Measurements from ENCODE around the gene MCRIP2.
"Not testable (repeated sequence)": the region's sequence is repeated elsewhere in the genome, so short reads cannot be mapped to it uniquely, and the experiment has no call there.

MCRIP2 gene

GRCh38 chr16:683396-684070 is 41.9 kb downstream of the MCRIP2 start:
- DNase-seq, result no peak

DNA sequence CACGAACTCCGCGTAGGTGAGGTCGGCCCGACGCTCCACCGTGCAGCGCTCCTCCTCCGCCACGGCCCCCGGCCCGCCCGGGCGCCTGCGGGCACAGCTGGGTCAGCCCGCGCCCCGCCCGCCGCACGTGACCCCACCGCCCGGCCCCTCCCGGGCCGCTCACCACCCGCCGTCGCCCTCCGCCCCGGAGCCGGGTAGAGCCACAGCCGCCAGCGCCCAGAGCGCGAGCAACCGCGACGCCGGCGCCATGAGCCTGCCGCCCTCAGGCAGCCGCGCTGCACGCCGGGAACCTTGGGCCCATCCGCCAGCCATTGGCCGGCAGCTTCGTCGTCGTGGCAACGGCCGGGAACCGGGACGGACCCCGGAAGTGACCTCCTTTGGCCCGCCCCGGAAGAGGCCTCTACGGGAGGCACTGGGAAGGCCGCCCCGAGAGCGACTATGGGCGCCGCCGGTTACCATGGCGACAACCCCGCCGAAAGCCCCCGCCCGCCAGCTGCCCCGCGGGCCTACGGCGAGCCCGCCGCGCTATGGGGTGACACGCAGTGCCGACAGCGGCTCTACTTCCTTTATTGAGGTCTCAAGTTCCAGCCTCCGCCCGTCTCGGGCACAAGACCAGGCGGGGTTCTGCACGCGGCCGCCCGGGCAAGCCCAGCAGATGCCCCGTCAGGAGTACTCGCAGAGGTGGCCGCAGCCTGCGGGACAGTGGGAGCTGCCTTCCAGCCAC is 42.6 kb downstream of the MCRIP2 start, which contains the start of gene JMJD8:
Gene JMJD8 (minus strand): TSS at position 264 of the 724 bp plus-strand sequence. CDS start 15 bp downstream, at position 249.
- peak; percentile 93 for DNase-seq

GRCh38 chr16:684961-685696 is 43.5 kb downstream of the MCRIP2 start:
- DNase-seq, result peak; percentile 87

- no peak for DNase-seq
Observed at GRCh38 chr16:685967-686366, 44.3 kb downstream of the MCRIP2 start.

DNA sequence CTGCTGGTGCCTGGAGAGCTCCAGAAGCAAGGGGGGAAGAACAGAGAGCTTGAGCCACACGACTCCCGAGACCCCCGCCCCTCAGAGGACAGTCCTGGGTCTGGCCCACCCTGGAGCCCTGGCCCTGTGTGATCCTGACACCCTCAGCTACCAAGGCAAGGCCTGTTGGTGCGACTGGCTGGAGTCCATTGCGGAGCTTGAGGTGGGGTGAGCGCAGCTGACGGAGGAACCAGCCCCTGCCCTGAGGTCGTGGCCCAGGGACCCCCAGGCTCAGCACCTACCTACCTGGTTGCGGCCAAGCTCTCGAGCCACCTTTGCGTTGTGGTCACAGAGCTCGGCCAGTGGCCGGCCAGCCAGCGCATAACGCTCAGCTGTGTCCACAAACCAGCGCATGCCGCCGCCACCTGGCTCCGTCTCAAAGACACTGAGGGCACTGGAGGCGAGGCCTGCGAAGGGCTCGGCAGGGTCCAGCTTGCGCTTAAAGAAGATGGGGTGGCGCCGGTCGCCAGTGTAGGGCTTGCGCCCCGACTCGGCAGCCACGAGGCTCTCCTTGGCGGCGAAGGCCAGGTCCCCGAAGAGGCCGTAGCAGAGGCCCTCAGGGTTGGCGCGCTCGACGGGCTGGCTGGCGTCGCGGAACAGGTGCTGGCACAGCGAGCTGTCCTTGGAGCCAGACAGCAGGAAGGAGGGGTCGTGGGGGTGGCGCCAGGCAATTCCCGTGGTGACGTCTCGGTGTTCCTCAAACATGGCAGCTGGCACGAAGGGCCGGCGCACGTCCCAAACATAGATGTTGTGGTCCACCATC is 45.0 kb downstream of the MCRIP2 start:
- DNase-seq, result no peak

DNA sequence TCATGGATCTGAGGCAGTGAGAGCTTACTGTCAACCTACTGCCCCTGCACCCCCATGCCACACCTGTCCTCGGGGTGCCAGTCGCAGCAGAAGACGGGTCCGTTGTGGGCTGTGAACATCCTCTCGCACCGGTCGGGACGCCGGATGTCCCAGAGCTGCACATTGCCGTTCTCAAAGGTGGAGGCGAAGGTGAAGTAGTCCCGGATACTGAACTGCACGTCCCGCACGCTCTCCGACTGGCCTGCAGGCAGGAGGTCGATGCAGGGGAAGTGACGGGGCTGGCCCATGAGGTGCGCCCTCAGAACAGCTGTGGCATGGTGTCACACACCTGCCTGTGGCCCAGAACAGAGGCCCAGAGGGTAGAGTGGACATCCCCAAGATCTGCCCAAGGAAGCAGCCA is 45.9 kb downstream of the MCRIP2 start:
- DNase-seq, result no peak

GRCh38 chr16:689175-689897 is 47.7 kb downstream of the MCRIP2 start:
- DNase-seq, result no peak

- DNase-seq, result not testable (repeated sequence)
Observed at GRCh38 chr16:691242-691641, 49.6 kb downstream of the MCRIP2 start.

DNA sequence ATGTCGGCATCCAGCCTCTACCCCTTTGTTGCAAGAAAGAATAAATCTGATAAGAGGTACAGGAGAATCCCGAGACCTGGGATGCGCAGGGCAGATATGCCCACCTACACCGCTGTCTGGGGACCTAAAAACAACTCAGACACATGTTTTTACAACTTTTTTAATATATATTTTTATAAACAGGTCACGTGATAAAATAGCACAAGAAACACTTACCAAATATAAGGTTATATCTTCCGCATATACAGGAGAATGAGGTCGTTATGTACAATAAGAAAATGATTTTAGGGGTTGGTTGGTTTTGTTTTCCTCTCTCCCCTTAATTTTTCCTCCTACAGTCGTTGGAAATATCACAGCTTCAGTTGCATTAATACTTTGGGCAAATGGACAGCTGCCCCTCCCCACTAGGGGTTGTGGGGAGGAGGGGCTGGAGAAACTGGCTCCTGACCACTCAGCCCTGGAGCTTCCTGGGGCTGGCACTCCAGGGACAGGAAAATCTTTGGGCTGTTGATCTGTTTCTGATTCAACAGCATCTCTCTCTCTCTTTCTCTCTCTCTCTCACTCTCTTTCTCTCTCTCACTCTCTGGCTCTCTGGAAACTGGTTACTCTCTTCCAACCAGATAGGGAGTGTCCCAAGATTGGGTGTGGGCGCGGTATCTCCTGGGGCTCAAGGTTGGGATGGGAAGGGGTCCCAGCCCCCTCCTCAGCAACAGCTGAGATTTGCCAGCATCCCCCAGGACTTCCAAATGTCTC is 50.9 kb downstream of the MCRIP2 start:
- DNase-seq, result no peak

DNA sequence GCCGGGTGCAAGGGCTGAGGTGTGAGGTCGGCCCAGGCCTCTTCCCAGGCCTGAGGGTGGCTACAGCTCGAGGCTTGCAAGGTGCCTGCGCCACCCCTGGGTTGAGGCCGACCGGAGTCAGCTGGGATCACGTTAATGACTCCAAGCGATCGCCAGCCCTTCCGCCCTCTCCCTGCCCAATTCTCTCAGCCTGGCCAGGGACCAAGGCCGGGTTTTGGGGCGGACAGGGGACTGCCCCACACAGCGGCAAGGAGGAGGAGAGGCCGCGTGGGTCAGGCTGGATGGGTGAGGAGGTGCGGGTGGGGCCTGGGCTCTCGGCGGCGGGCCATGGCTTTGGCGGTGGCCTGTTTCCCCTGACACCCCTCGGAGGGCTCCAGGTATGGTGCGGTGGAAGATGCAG is 51.7 kb downstream of the MCRIP2 start:
- DNase-seq, result no peak

DNA sequence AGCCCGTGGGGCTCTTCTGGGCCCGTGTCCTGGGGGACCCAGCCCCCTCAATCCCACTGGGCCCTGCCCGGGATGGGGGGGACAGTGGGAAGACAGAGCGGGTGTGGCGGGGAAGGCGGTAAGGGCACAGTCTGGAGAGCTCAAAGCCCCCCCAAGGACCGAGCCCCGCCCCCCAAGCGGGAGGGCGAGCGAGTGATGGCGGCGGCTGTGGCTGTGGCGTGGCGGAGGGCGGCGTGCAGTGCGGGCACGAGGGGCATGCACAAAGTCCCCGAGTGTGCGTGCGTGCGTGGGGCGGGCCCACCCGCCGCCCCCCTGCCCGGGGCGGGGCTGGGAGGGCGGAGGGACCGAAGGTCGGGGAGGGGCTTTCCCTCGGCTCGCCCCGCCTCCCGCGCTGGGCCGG is 52.1 kb downstream of the MCRIP2 start:
- DNase-seq, result no peak

DNA sequence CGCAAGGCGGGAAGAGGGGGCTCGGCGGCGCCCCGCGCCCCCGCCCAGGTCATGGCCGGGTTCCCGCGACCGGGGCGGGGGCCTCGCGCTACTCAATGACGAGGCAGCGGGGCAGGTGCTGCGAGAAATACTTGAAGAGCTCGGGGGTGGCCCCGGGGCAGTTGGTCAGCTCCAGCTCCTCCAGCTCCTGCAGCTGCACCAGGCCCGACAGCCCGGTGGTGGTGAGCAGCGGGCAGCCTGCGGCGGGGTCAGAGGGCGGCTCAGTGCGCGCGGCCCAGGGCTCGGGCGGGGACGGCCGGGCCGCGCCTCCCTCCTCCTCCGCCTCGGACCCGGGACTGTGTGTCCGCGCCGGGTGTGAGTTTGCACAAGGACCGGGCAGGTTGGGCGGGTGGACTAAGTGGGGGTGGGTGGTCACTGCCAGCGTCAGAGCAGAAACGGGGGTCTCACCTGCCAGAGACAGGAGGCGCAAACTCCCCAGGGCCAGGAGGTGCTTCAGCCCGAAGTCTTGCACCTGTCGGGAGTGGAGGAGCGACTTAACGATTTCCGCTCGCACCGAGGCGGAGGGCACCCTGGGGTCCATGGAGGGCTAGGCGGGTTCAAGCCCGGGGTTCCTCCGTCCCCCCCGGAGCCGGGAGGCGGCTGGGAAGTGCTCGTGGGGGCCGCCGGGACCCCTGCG is 52.7 kb downstream of the MCRIP2 start:
- no peak for DNase-seq

DNA sequence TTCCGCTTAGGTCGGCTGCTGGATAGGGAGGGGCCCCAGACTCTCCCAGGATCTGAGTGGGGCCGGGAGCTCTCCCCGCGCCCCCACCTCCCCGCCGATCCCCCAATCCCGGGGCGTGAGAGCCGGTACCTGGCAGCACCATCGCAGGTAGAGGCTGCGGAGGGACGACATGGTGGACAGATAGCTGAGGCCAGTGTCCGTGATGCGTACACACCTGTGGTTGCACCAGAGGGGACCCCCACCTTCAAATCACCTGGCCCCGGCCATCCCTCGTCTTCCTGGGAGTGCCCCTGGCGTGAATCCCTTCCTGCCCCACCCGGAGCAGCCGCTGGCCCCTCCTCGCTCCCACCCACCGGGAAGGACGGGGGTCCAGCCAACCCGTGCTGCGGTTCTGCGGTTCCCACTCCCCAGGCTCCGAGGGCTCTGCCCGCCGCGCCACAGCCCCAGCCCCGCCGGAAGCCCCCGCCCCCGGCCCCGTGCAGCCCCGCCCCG is 53.3 kb downstream of the MCRIP2 start:
- DNase-seq, result no peak

DNA sequence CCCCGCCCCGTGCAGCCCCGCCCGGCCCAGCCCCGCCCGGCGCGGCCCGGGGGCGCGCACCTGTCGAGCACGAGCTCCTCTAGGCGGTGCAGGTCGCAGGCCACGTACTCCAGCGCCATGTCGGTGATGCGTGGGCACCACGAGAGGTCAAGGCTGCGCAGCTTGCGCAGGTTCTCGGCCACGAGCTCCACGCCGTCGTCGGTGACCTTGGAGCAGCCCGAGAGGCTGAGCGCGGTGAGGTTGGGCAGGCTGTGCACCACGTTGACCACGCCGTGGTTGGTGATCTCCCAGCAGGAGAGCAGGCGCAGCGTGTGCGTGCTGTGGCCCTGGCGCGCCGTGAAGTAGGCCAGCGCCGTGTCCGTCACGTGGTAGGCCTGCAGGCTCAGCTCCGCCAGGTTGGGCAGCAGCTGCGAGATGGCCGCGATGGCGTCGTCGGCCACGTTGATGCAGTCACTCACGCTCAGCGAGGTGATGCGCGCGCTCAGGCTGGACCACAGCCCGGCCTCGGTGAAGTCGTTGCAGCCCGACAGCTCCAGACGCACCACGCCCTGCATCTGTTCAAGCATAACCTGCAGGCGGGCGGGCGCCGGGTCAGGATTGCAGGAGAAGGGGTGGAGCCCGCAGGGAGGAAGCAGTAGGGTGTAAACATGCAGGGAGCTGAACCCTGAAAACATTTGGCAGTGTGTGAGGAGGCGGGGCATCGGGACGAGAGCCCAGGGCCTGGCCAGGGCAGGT is 53.9 kb downstream of the MCRIP2 start:
- DNase-seq, result peak; percentile 97
